ENCODE data around the gene ZFC3H1. TPM values are rescaled to one million over a fixed set of nuclear protein-coding genes. Genes with fewer than 3 reads are reported as not detected.

The ZFC3H1 gene
- total RNA-seq, 1 experiment from 2014 or later = 37.1 TPM

- TF ChIP-seq CTCF (IDR thresholded peaks at IDR 0.05 in 2 of 3, conservative IDR thresholded peaks at IDR 0.05 in 1 of 3; ENCODE audit: borderline replicate concordance in 1 of 3, insufficient read depth in 1 of 3, low read depth in 2 of 3, low read length in 2 of 3) (no peak), SRF (IDR thresholded peaks at IDR 0.05; ENCODE audit: low read depth) (no peak), YY1 (IDR thresholded peaks at IDR 0.05; ENCODE audit: extremely low read depth, insufficient replicate concordance, low read depth, low read length) (no peak)
Measured at GRCh38 chr12:71704920-71705319, 41.3 kb upstream of the ZFC3H1 start (continued).

- Histone ChIP-seq H3K27me3 (ENCODE audit: insufficient read depth, low read length) (no peaks in the 10 kb centered on the region), H3K9me3 (ENCODE audit: control insufficient read depth in 1 of 2, insufficient read depth in 1 of 2, low read depth in 1 of 2, low read length in 2 of 2) (no peaks in the 10 kb centered on the region), H3K79me2 (ENCODE audit: insufficient read depth, low read length) (no peaks in the 10 kb centered on the region), H3K27ac (ENCODE audit: low read depth, low read length) (no peak overlapping the region), H3K9me2 (ENCODE audit: insufficient read depth) (no peaks in the 10 kb centered on the region), H3K4me2 (ENCODE audit: low read length) (no peak overlapping the region), H3K4me3 (replicated peaks in 1 of 2; ENCODE audit: low read depth in 1 of 2, low read length in 2 of 2) (no peak overlapping the region), H3K9ac (ENCODE audit: low read length) (no peak overlapping the region), H3K4me1 (ENCODE audit: control insufficient read depth in 1 of 2, insufficient read depth in 2 of 2, low read length in 2 of 2) (peaks cover 2 to 9% of the 10 kb centered on the region in 2 experiments; a peak in 2 of 4 replicates), H2AFZ (ENCODE audit: low read depth, low read length, poor library complexity, severe bottlenecking) (no peak overlapping the region), H3K36me3 (ENCODE audit: control insufficient read depth in 1 of 2, insufficient read depth in 2 of 2, low read length in 2 of 2) (no peaks in the 10 kb centered on the region), H4K20me1 (ENCODE audit: insufficient read depth) (no peaks in the 10 kb centered on the region)
- intact Hi-C loops (cut with micrococcal nuclease) = no loop called here
- no peak for DNase-seq (ENCODE audit: low read depth, low spot score)
- RAD21 ChIA-PET (ENCODE audit: low non-redundant PET in 1 of 2, low total read pairs in 2 of 2, uncharacterized antibody in 2 of 2, unreplicated experiment in 2 of 2) = no interaction called here
- CTCF ChIA-PET = no interaction called here
- BruUV-seq (replicated peaks) = no TSS peak
- TF ChIP-seq POLR2AphosphoS5 (IDR thresholded peaks at IDR 0.05; ENCODE audit: low read depth, low read length) (no peak), FOSL1 (IDR thresholded peaks at IDR 0.05; ENCODE audit: low read depth) (no peak), EZH2phosphoT487 (IDR thresholded peaks at IDR 0.05; ENCODE audit: borderline replicate concordance) (no peak), ZBTB33 (IDR thresholded peaks at IDR 0.05; ENCODE audit: extremely low read depth, insufficient replicate concordance, low read length) (no peak), YY1 (IDR thresholded peaks at IDR 0.05; ENCODE audit: extremely low read depth, insufficient replicate concordance, low read depth, low read length) (no peak), POLR2A (IDR thresholded peaks at IDR 0.05; ENCODE audit: borderline replicate concordance, extremely low read depth, insufficient read depth, insufficient read length) (no peak), ELF1 (IDR thresholded peaks at IDR 0.05; ENCODE audit: borderline replicate concordance, low read depth) (no peak), CEBPB (IDR thresholded peaks at IDR 0.05; ENCODE audit: low read depth) (no peak), CBX3 (IDR thresholded peaks at IDR 0.05; ENCODE audit: low read depth) (no peak), SRF (IDR thresholded peaks at IDR 0.05; ENCODE audit: low read depth) (no peak), RAD21 (IDR thresholded peaks at IDR 0.05; ENCODE audit: low read depth) (no peak), TCF7L2 (IDR thresholded peaks at IDR 0.05; ENCODE audit: borderline replicate concordance, extremely low read depth, insufficient read depth, insufficient read length) (no peak), SIN3A (IDR thresholded peaks at IDR 0.05; ENCODE audit: low read depth) (no peak)
- ATAC-seq = no peak
- POLR2A ChIA-PET = interaction anchor here (1.1 kb wide), 1 partner anchor 17 kb away, joined by 5 read pairs; the partner anchor contains the start of gene TMEM19
Measured at GRCh38 chr12:71703206-71703605, 39.6 kb upstream of the ZFC3H1 start.

All from HCT116 (cell line).